ENCODE data around the gene ZCRB1. TPM values are rescaled to one million over a fixed set of nuclear protein-coding genes. Genes with fewer than 3 reads are reported as not detected.
A peak's percentile ranks its signal among the peaks of the same experiment; 100 is the strongest.

The ZCRB1 gene, protein sequence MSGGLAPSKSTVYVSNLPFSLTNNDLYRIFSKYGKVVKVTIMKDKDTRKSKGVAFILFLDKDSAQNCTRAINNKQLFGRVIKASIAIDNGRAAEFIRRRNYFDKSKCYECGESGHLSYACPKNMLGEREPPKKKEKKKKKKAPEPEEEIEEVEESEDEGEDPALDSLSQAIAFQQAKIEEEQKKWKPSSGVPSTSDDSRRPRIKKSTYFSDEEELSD
- 10 to 100 TPM; 23.4 to 29.9 (median 26.7) TPM for total RNA-seq
- 10 to 100 TPM; 17.2 to 29.6 TPM for polyA plus RNA-seq

GRCh38 chr12:42325653-42326474, at the start of gene ZCRB1, which contains the start of gene PPHLN1:
TSS of gene ZCRB1 (minus strand) at chr12:42326094. CDS start at chr12:42324102, 1,992 bp downstream.
TSS of gene PPHLN1 (plus strand) at chr12:42326167. CDS start at chr12:42335903, 9,736 bp downstream.
- ATAC-seq (peak; percentile 81 to 94 (median 86)), FAIRE-seq (no peak), DNase-seq (peak; percentile 64 to 89 (median 72))
- Histone ChIP-seq H3K27me3 (no peaks in the 10 kb centered on the region), H3K4me3 (peak within 1 kb of the TSS; percentile 54 to 73 (median 69)), H3K27ac (peak within 1 kb of the TSS; percentile 57 to 80 (median 74)), H3K9me3 (no peaks in the 10 kb centered on the region), H3K36me3 (no peaks in the 10 kb centered on the region), H3K4me1 (peaks cover 10 to 30% (median 27%) of the 10 kb centered on the region in 3 donors)
- 0% methylated on average over 51 to 55 of the region's 55 CpGs for whole genome bisulfite sequencing, 2 donors
- intact Hi-C loops (cut with DNase I) = no loop called here
- TF ChIP-seq CTCF (IDR thresholded peaks at IDR 0.05) = no peak

- FAIRE-seq (no peak), ATAC-seq (no peak), DNase-seq (no peak)
- H3K36me3 ChIP-seq = peaks cover 0 to 22% (median 0%) of the 10 kb centered on the region in 3 donors
- H3K9me3 ChIP-seq = no peaks in the 10 kb centered on the region
- no peak overlapping the region for H3K4me3 ChIP-seq
- no peak overlapping the region for H3K27ac ChIP-seq
- H3K4me1 ChIP-seq = no peaks in the 10 kb centered on the region
- intact Hi-C loops (cut with DNase I) = no loop called here
- H3K27me3 ChIP-seq = no peaks in the 10 kb centered on the region
- no peak for TF ChIP-seq CTCF (IDR thresholded peaks at IDR 0.05)
These were observed 47.8 kb upstream of the ZCRB1 start for GRCh38 chr12:42373669-42374068.

GRCh38 chr12:42372154-42372791, 46.4 kb upstream of the ZCRB1 start:
- Histone ChIP-seq H3K9me3 (no peaks in the 10 kb centered on the region), H3K36me3 (peaks cover 0 to 22% (median 0%) of the 10 kb centered on the region in 3 donors), H3K4me1 (no peaks in the 10 kb centered on the region), H3K4me3 (no peak overlapping the region), H3K27ac (no peak overlapping the region), H3K27me3 (no peaks in the 10 kb centered on the region)
- intact Hi-C loops (cut with DNase I) = no loop called here
- WGBS, 2 donors = 83 to 86% methylated on average over 2 of the region's 2 CpGs
- peak in 3 of 4 donors; percentile 49 to 55 (median 54) for TF ChIP-seq CTCF (IDR thresholded peaks at IDR 0.05)
- no peak for FAIRE-seq
- DNase-seq = no peak
- peak in 3 of 4 donors; percentile 78 to 82 (median 79) for ATAC-seq

- WGBS, 2 donors = 75 to 84% methylated on average over 4 of the region's 4 CpGs
- intact Hi-C loops (cut with DNase I) = no loop called here
- no peak for FAIRE-seq
- no peaks in the 10 kb centered on the region for H3K27me3 ChIP-seq
- no peak for ATAC-seq
- H3K4me1 ChIP-seq = no peaks in the 10 kb centered on the region
- no peak for TF ChIP-seq CTCF (IDR thresholded peaks at IDR 0.05)
- no peak for DNase-seq
- no peak overlapping the region for H3K4me3 ChIP-seq
- peaks cover 0 to 3% (median 0%) of the 10 kb centered on the region in 3 donors for H3K36me3 ChIP-seq
- no peak overlapping the region for H3K27ac ChIP-seq
- H3K9me3 ChIP-seq = no peaks in the 10 kb centered on the region
These were observed 44.1 kb upstream of the ZCRB1 start for GRCh38 chr12:42370013-42370412.
